ENCODE measurements around the gene UCKL1. TPM values are rescaled to one million over a fixed set of nuclear protein-coding genes. Genes with fewer than 3 reads are reported as not detected.

The UCKL1 gene
- total RNA-seq, 1 donor = 21.0 TPM

DNA sequence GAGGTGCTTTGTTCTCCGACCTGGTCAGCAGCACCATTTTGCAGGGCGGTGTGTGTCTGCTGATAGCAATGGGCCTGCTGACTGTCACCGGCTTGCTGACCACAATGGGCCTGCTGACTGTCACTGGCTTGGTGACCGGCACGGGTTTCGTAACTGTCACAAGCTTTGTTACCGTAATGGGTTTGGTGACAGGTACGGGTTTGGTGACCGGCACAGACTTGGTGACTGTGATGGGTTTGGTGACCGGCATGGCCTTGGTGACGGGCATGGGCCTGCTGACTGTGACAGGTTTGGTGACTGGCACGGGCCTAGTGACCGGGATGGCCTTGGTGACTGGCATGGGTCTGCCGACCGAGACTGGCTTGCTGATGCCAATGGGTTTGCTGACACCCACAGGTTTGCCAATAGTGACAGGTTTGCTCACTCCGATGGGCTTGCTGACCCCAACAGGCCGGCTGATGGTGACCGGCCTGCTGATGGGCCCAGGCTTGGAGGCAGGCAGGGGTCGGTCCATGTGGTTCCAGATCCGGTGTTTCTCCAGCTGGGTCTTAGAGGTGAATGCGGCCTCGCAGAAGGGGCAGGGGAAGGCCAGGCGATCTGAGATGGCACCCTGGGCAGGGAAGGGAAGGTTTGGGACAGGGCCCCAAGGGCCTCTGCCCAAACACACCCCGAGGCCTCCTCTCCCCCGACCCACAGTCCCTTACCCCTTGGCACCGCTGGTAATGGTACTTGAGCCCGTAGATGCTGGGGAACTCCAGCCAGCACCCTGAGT is 10.1 kb upstream of the UCKL1 start:
- Histone ChIP-seq H3K9me3 (ENCODE audit: low read depth, low read length) (no peaks in the 10 kb centered on the region), H3K36me3 (ENCODE audit: insufficient read depth, low read length) (peaks cover 27% of the 10 kb centered on the region)

DNA sequence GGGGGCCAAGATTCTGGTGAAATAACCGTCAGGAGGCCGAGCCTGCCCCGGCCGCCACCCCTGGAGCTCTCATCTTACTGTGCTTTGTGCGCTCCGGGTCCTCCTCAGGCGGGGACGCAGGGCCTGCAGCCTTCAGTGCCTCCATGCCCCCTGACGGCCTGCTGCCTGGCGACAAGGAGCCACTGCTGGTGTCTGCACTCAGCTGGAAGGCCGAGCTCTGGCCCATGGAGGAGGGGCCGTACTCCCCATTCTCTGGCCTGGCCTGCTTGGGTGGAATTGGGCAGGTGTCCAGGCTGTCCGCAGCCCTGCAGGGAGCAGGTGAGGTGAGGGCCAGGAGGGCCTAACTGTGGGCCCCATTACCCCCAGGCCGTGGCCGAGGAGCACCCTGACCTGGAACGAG is 8.2 kb upstream of the UCKL1 start:
- Histone ChIP-seq H4K20me1 (ENCODE audit: insufficient read depth, low read length) (peaks cover 3% of the 10 kb centered on the region), H3K9me3 (ENCODE audit: low read depth, low read length) (no peaks in the 10 kb centered on the region), H3K4me1 (ENCODE audit: insufficient read depth, low read length) (peaks cover 10% of the 10 kb centered on the region), H3K4me2 (ENCODE audit: insufficient read depth, low read length) (no peak overlapping the region), H3K36me3 (ENCODE audit: insufficient read depth, low read length) (peaks cover 31% of the 10 kb centered on the region), H3K79me2 (ENCODE audit: insufficient read depth, low read length) (peaks cover 9% of the 10 kb centered on the region), H3K27me3 (ENCODE audit: insufficient read depth, low read length) (no peaks in the 10 kb centered on the region), H2AFZ (ENCODE audit: low read length) (no peak overlapping the region), H3K4me3 (ENCODE audit: insufficient read depth, low read length) (no peak overlapping the region), H3K27ac (ENCODE audit: low read depth, low read length) (no peak overlapping the region)
- peak; percentile 63 for DNase-seq (ENCODE audit: insufficient read length, low spot score, missing footprints)
- TF ChIP-seq, protein P1, sequence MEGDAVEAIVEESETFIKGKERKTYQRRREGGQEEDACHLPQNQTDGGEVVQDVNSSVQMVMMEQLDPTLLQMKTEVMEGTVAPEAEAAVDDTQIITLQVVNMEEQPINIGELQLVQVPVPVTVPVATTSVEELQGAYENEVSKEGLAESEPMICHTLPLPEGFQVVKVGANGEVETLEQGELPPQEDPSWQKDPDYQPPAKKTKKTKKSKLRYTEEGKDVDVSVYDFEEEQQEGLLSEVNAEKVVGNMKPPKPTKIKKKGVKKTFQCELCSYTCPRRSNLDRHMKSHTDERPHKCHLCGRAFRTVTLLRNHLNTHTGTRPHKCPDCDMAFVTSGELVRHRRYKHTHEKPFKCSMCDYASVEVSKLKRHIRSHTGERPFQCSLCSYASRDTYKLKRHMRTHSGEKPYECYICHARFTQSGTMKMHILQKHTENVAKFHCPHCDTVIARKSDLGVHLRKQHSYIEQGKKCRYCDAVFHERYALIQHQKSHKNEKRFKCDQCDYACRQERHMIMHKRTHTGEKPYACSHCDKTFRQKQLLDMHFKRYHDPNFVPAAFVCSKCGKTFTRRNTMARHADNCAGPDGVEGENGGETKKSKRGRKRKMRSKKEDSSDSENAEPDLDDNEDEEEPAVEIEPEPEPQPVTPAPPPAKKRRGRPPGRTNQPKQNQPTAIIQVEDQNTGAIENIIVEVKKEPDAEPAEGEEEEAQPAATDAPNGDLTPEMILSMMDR (IDR thresholded peaks at IDR 0.05; ENCODE audit: extremely low read depth, low read depth, low read length) = no peak

More for the DNA sequence above, 10.1 kb upstream of the UCKL1 start:
- peaks cover 3% of the 10 kb centered on the region for H4K20me1 ChIP-seq (ENCODE audit: insufficient read depth, low read length)
- TF ChIP-seq, protein P1 (IDR thresholded peaks at IDR 0.05; ENCODE audit: extremely low read depth, low read depth, low read length) = no peak
- no peak overlapping the region for H3K4me3 ChIP-seq (ENCODE audit: insufficient read depth, low read length)
- peak; percentile 74 for DNase-seq (ENCODE audit: insufficient read length, low spot score, missing footprints)
- H3K4me2 ChIP-seq (ENCODE audit: insufficient read depth, low read length) = no peak overlapping the region
- H3K27me3 ChIP-seq (ENCODE audit: insufficient read depth, low read length) = no peaks in the 10 kb centered on the region
- peaks cover 14% of the 10 kb centered on the region for H3K4me1 ChIP-seq (ENCODE audit: insufficient read depth, low read length)
- H3K79me2 ChIP-seq (ENCODE audit: insufficient read depth, low read length) = peaks cover 9% of the 10 kb centered on the region
- no peak overlapping the region for H3K27ac ChIP-seq (ENCODE audit: low read depth, low read length)
- H2AFZ ChIP-seq (ENCODE audit: low read length) = no peak overlapping the region

- Histone ChIP-seq H3K4me1 (ENCODE audit: insufficient read depth, low read length) (peaks cover 6% of the 10 kb centered on the region), H3K9me3 (ENCODE audit: low read depth, low read length) (no peaks in the 10 kb centered on the region), H3K79me2 (ENCODE audit: insufficient read depth, low read length) (peaks cover 6% of the 10 kb centered on the region), H3K27me3 (ENCODE audit: insufficient read depth, low read length) (no peaks in the 10 kb centered on the region), H3K36me3 (ENCODE audit: insufficient read depth, low read length) (peaks cover 36% of the 10 kb centered on the region), H3K4me2 (ENCODE audit: insufficient read depth, low read length) (no peak overlapping the region), H4K20me1 (ENCODE audit: insufficient read depth, low read length) (peaks cover 3% of the 10 kb centered on the region), H3K4me3 (ENCODE audit: insufficient read depth, low read length) (no peak overlapping the region), H2AFZ (ENCODE audit: low read length) (no peak overlapping the region), H3K27ac (ENCODE audit: low read depth, low read length) (no peak overlapping the region)
- peak; percentile 80 for DNase-seq (ENCODE audit: insufficient read length, low spot score, missing footprints)
- TF ChIP-seq, protein P1 (IDR thresholded peaks at IDR 0.05; ENCODE audit: extremely low read depth, low read depth, low read length) = no peak
These were observed 7.6 kb upstream of the UCKL1 start for GRCh38 chr20:63963784-63964301.

- Histone ChIP-seq H3K79me2 (ENCODE audit: insufficient read depth, low read length) (peaks cover under 1% of the 10 kb centered on the region), H3K4me2 (ENCODE audit: insufficient read depth, low read length) (no peak overlapping the region), H3K27me3 (ENCODE audit: insufficient read depth, low read length) (no peaks in the 10 kb centered on the region), H3K4me1 (ENCODE audit: insufficient read depth, low read length) (peaks cover 1% of the 10 kb centered on the region), H2AFZ (ENCODE audit: low read length) (no peak overlapping the region), H3K36me3 (ENCODE audit: insufficient read depth, low read length) (peaks cover 40% of the 10 kb centered on the region), H3K4me3 (ENCODE audit: insufficient read depth, low read length) (no peak overlapping the region), H3K9me3 (ENCODE audit: low read depth, low read length) (no peaks in the 10 kb centered on the region), H3K27ac (ENCODE audit: low read depth, low read length) (no peak overlapping the region), H4K20me1 (ENCODE audit: insufficient read depth, low read length) (peaks cover 5% of the 10 kb centered on the region)
- TF ChIP-seq, protein P1 (IDR thresholded peaks at IDR 0.05; ENCODE audit: extremely low read depth, low read depth, low read length) = no peak
- DNase-seq (ENCODE audit: insufficient read length, low spot score, missing footprints) = peak; percentile 57
These were observed 7.1 kb upstream of the UCKL1 start for GRCh38 chr20:63963348-63963741.
